GM12878 (cell line): ENCODE measurements around the gene KIF2C. TPM values are rescaled to one million over a fixed set of nuclear protein-coding genes. Genes with fewer than 3 reads are reported as not detected.

Source experiments
- ATAC-seq: fragments of 200-7000 bp; cut with Tn5 transposase; 3 replicates; pipeline ENCODE4 v1.9.1; 2020; ENCODE audit warnings: mild to moderate bottlenecking, moderate library complexity
- BruUV-seq: library from RNA; stranded (reverse); fragments of 400-500 nt; replicated peaks from 2 replicates; lab custom pipeline; 2021; lab: Mats Ljungman, UMichigan
- CTCF ChIA-PET: fragments of 300-600 bp; sonication (Branson Sonifier 250); formaldehyde crosslinking; extraction: SDS; loops from one replicate; lab custom pipeline; 2021; ENCODE audit warnings: inconsistent platforms; lab: Yijun Ruan, JAX
- POLR2A ChIA-PET: fragments of 350-600 bp; formaldehyde crosslinking; extraction: SDS; loops from one replicate; lab custom pipeline; 2021; ENCODE audit warnings: inconsistent platforms; lab: Charles Lee
- RAD21 ChIA-PET: fragments of 300-600 bp; sonication (Branson Sonifier 250); formaldehyde crosslinking; loops from one replicate; lab custom pipeline; 2023; ENCODE audit warnings: antibody characterized with exemption; ENCODE audit not compliant: unreplicated experiment; lab: Charles Lee
- SMC1A ChIA-PET: fragments of 300-600 bp; sonication (Branson Sonifier 250); formaldehyde crosslinking; loops from one replicate; lab custom pipeline; 2023; ENCODE audit not compliant: unreplicated experiment, uncharacterized antibody; lab: Charles Lee
- DNase-seq: peaks from one replicate; pipeline ENCODE4 v3.0.0-alpha.2; 2011; ENCODE audit warnings: low read depth, low spot score
- FAIRE-seq: peaks from 3 replicates; lab custom pipeline; 2011; peaks lifted over from hg19 to GRCh38; lab: Jason Lieb, UNC
- H2AFZ ChIP-seq: 2 replicates; pipeline ENCODE4 v1.6.0; 2011; ENCODE audit warnings: low read depth, low read length, control low read depth; ENCODE audit not compliant: control insufficient read depth
- H3K27ac ChIP-seq: 2 replicates; pipeline ENCODE4 v1.5.1; 2011; ENCODE audit warnings: control low read depth; ENCODE audit not compliant: control insufficient read depth, insufficient read depth
- H3K27me3 ChIP-seq, 2 experiments: replicated peaks in 1 of 2; 2 replicates each; pipeline versions ENCODE4 v1.6.0 to v1.6.1; 2011; ENCODE audit warnings: low read length in 1 of 2; ENCODE audit not compliant: control insufficient read depth in 2 of 2, insufficient read depth in 2 of 2
- H3K36me3 ChIP-seq, 2 experiments: 2 replicates each; pipeline ENCODE4 v1.5.1; 2011; ENCODE audit warnings: low read length in 1 of 2; ENCODE audit not compliant: control insufficient read depth in 2 of 2, insufficient read depth in 2 of 2
- H3K4me1 ChIP-seq: 2 replicates; pipeline ENCODE4 v1.6.1; 2011; ENCODE audit warnings: mild to moderate bottlenecking, low read length, moderate library complexity, mixed read lengths; ENCODE audit not compliant: control insufficient read depth, insufficient read depth
- H3K4me2 ChIP-seq: 2 replicates; pipeline ENCODE4 v1.6.0; 2011; ENCODE audit warnings: control low read depth; ENCODE audit not compliant: control insufficient read depth, insufficient read depth
- H3K4me3 ChIP-seq: fragments of 200-600 bp; sonication (generic); 2 replicates; pipeline ENCODE4 v1.5.1; 2016
- H3K79me2 ChIP-seq: 2 replicates; pipeline ENCODE4 v1.6.0; 2011; ENCODE audit warnings: low read length; ENCODE audit not compliant: control insufficient read depth, insufficient read depth
- H3K9ac ChIP-seq: 2 replicates; pipeline ENCODE4 v1.8.0; 2011; ENCODE audit warnings: low read length, control low read depth, mixed read lengths; ENCODE audit not compliant: control insufficient read depth, insufficient read depth
- H3K9me3 ChIP-seq: replicated peaks from 3 replicates; pipeline ENCODE4 v1.5.1; 2011; ENCODE audit warnings: mild to moderate bottlenecking, low read length; ENCODE audit not compliant: control insufficient read depth, insufficient read depth
- H4K20me1 ChIP-seq: 2 replicates; pipeline ENCODE4 v1.6.0; 2011; ENCODE audit not compliant: control insufficient read depth, insufficient read depth
- CBX3 ChIP-seq: fragments of 200-600 bp; sonication (generic); IDR thresholded peaks from 2 replicates; pipeline ENCODE4 v1.6.1; 2016; ENCODE audit warnings: low read depth, borderline replicate concordance
- E2F8 ChIP-seq: fragments of 450-650 bp; IDR thresholded peaks from 2 replicates; pipeline ENCODE4 v1.6.1; 2018; ENCODE audit warnings: mild to moderate bottlenecking, low read depth, moderate library complexity; ENCODE audit not compliant: partially characterized antibody
- EED ChIP-seq: sonication (generic); IDR thresholded peaks from 2 replicates; pipeline ENCODE4 v1.6.1; 2016; ENCODE audit warnings: antibody characterized with exemption, low read depth
- ELK1 ChIP-seq: IDR thresholded peaks from 2 replicates; pipeline ENCODE4 v1.6.1; 2012; ENCODE audit warnings: low read depth, low read length, improper control_type of control experiment
- FOXM1 ChIP-seq: IDR thresholded peaks from 2 replicates; pipeline ENCODE4 v1.6.1; 2012; ENCODE audit warnings: low read depth, mild to moderate bottlenecking, inconsistent platforms, low read length, moderate library complexity
- JUND ChIP-seq: IDR thresholded peaks from 2 replicates; pipeline ENCODE4 v1.6.1; 2012; ENCODE audit warnings: low read depth, mild to moderate bottlenecking, low read length, improper control_type of control experiment, moderate library complexity
- MTA3 ChIP-seq: IDR thresholded peaks from 2 replicates; pipeline ENCODE4 v1.6.1; 2012; ENCODE audit warnings: low read length, inconsistent platforms, borderline replicate concordance
- MXI1 ChIP-seq: fragments of 150-350 bp; IDR thresholded peaks from 2 replicates; pipeline ENCODE4 v1.6.1; 2011; ENCODE audit warnings: low read depth, mild to moderate bottlenecking, inconsistent platforms, low read length, improper control_type of control experiment
- PAX5 ChIP-seq: IDR thresholded peaks from 2 replicates; pipeline ENCODE4 v1.6.1; 2011; ENCODE audit warnings: low read depth, low read length, borderline replicate concordance
- RELA ChIP-seq: fragments of 450-650 bp; IDR thresholded peaks from 2 replicates; pipeline ENCODE4 v1.8.0; 2014; ENCODE audit warnings: borderline replicate concordance; ENCODE audit not compliant: partially characterized antibody
- SMAD5 ChIP-seq: IDR thresholded peaks from 2 replicates; pipeline ENCODE4 v1.6.1; 2016; ENCODE audit warnings: antibody characterized with exemption, low read depth
- SMC3 ChIP-seq: IDR thresholded peaks from 2 replicates; pipeline ENCODE4 v1.6.1; 2011; ENCODE audit warnings: low read length, improper control_type of control experiment, borderline replicate concordance
- TCF12 ChIP-seq: IDR thresholded peaks from 2 replicates; pipeline ENCODE4 v1.6.1; 2011; ENCODE audit warnings: low read depth, mild to moderate bottlenecking, low read length
- YBX1 ChIP-seq: fragments of 450-650 bp; IDR thresholded peaks from 2 replicates; pipeline ENCODE4 v1.6.1; 2016; ENCODE audit warnings: antibody characterized with exemption
- WGBS: methylation state at CpG from one replicate; pipeline ENCODE4 v1.1.6; 2016; ENCODE audit warnings: low lambda C conversion rate; ENCODE audit not compliant: insufficient replicate concordance, insufficient coverage; ENCODE audit errors: missing lambda C conversion rate; 5-methylcytosine and 5-hydroxymethylcytosine counted together
- in situ Hi-C: fragments of 300-500 bp; cut with MboI; formaldehyde crosslinking; loops from 9 replicates; pipeline ENCODE4 v1.14.3; 2018; ENCODE audit warnings: mixed read lengths
- intact Hi-C: fragments of 100-400 bp; cut with micrococcal nuclease; formaldehyde crosslinking; loops from one replicate; pipeline ENCODE4 v1.14.2; 2022; ENCODE audit not compliant: unreplicated experiment
- polyA plus RNA-seq, 11 experiments: library from polyadenylated mRNA; depleted of rRNA in 4 of 11; unstranded in 6 of 11; stranded (reverse) in 5 of 11; fragments of >200 nt; fragmentation: Nextera tagmentation in 4 of 11; fragmentation: Illumina TruSeq in 1 of 11; extraction: Ambion mirVana in 4 of 11; extraction: Trizol in 1 of 11; gene quantifications; 1 replicate in 1 of 11; 2 replicates in 10 of 11; pipeline versions ENCODE4 v1.2.1 to v1.2.3, GENCODE V29; 2011 to 2016; ENCODE audit warnings: inconsistent platforms in 2 of 11, missing spikeins in 2 of 11, low read depth in 1 of 11
- total RNA-seq, 4 experiments: library from RNA; depleted of rRNA in 3 of 4; stranded (reverse); fragments of >200 nt in 3 of 4; fragmentation: Illumina TruSeq in 1 of 4; extraction: Trizol in 1 of 4; gene quantifications; 2 replicates each; pipeline versions ENCODE4 v1.2.1 to v1.2.3, GENCODE V29; 2013 to 2021
- TF ChIP-seq, protein P1 (sequence below): fragments of 450-650 bp; IDR thresholded peaks from 2 replicates; pipeline ENCODE4 v1.6.1; 2017; ENCODE audit warnings: low read depth, mild to moderate bottlenecking, moderate library complexity

The KIF2C gene
- total and polyA plus RNA-seq, 10 of the 15 experiments (the other 5 are each of a cell fraction or from before 2014, with no cell fraction given), result 42.3 to 104 (median 83.8) TPM

DNA sequence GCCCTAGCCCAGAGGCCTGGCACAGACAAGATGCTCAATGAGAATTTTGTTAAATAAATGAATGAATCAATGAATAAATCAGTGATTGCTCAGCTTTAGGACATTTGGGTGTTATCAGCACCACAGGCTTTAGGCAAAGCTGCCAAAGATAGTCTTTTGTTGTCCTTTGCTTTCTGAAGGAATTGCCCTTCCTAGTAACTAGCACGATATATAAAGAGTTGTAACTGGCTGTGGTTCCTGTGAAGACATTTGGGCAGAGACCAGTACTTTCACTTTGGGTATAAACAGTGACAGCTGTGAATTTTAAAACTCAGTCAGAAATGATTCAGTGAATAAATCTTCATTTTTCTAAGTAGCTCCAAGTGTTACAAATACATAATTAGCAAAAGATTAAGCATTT is 22.0 kb upstream of the KIF2C start:
- Histone ChIP-seq H3K27ac (peak overlapping the region; percentile 49; the same call in 1 of the 2 replicates), H3K9me3 (no peaks in the 10 kb centered on the region), H3K27me3 (no peaks in the 10 kb centered on the region), H3K9ac (no peak overlapping the region), H4K20me1 (no peaks in the 10 kb centered on the region), H3K4me2 (peak overlapping the region; percentile 31), H3K36me3 (no peaks in the 10 kb centered on the region), H3K79me2 (no peaks in the 10 kb centered on the region), H3K4me3 (no peak overlapping the region), H3K4me1 (peaks cover 56% of the 10 kb centered on the region), H2AFZ (no peak overlapping the region)
- SMC1A ChIA-PET, result interaction anchor here (0.8 to 9.8 kb wide), 10 partner anchors 11 to 584 kb away, joined by 3 to 73 read pairs (median 5); partner anchors contain the start of genes PLK3, RNU5D-1 and UROD
- FAIRE-seq (no peak), DNase-seq (no peak), ATAC-seq (no peak)
- 0% methylated on average over 1 of the region's 1 CpG for WGBS
- POLR2A ChIA-PET, result interaction anchor here (0.6 to 9.8 kb wide), 7 partner anchors 9 to 294 kb away, joined by 3 to 110 read pairs (median 3); partner anchors contain the start of genes HECTD3 and RNU5D-1
- RAD21 ChIA-PET, result interaction anchor here (1.0 to 2.6 kb wide), 6 partner anchors 11 to 773 kb away, joined by 3 to 11 read pairs (median 4); partner anchors contain the start of genes RNU5D-1 and TESK2
- TF ChIP-seq, protein P1, sequence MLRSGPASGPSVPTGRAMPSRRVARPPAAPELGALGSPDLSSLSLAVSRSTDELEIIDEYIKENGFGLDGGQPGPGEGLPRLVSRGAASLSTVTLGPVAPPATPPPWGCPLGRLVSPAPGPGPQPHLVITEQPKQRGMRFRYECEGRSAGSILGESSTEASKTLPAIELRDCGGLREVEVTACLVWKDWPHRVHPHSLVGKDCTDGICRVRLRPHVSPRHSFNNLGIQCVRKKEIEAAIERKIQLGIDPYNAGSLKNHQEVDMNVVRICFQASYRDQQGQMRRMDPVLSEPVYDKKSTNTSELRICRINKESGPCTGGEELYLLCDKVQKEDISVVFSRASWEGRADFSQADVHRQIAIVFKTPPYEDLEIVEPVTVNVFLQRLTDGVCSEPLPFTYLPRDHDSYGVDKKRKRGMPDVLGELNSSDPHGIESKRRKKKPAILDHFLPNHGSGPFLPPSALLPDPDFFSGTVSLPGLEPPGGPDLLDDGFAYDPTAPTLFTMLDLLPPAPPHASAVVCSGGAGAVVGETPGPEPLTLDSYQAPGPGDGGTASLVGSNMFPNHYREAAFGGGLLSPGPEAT, result no peak
- TF ChIP-seq FOXM1 (no peak), TCF12 (no peak), PAX5 (no peak), E2F8 (no peak), RELA (no peak), MTA3 (no peak), CBX3 (no peak), ELK1 (no peak), EED (no peak), SMC3 (no peak), MXI1 (no peak), JUND (no peak), YBX1 (no peak), SMAD5 (no peak)
- in situ Hi-C loops, result loop anchor here (5.0 kb wide), 1 partner anchor 585 kb away; no protein-coding TSS in a partner anchor
- intact Hi-C loops, result no loop called here
- CTCF ChIA-PET, result interaction anchor here (0.6 to 12.6 kb wide), 11 partner anchors 9 to 582 kb away, joined by 3 to 175 read pairs (median 5); partner anchors contain the start of genes BEST4 and RNU5D-1
- BruUV-seq, result no TSS peak
